GM18499 (cell line): Measurements from ENCODE around the gene KSR1.

Source experiments
- ATAC-seq: cut with Tn5 transposase; IDR thresholded peaks from one replicate; pipeline ENCODE4 v1.9.1; 2021; ENCODE audit warnings: moderate number of reproducible peaks; ENCODE audit not compliant: insufficient read depth, unreplicated experiment

Gene KSR1

DNA sequence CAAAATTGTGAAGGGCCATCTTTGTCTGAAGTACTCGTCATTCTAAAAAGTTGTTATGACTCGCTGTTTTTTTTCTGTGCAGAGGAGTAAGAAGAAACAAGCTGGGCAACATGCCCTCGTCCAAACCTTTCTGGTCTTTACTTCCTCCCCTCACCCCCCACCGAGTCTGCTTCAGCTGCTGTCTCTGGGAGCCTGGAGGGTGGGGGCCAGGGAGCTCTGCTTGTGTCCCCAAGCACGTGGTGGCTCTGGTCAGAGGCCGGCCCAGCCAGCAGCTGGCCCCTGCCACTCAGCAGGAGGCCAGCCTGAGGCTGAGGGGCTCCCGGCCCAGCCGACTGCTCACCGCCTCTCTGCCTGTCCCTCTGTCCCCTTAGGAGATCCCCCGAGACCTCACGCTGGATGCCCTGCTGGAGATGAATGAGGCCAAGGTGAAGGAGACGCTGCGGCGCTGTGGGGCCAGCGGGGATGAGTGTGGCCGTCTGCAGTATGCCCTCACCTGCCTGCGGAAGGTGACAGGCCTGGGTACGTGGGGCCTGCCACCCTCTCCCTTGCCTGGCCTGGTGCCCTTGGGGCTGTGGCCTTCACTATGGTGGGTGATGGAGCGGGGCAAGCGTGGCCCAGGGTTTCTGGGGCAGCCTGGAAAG is 121.0 kb downstream of the KSR1 start:
- no peak for ATAC-seq

DNA sequence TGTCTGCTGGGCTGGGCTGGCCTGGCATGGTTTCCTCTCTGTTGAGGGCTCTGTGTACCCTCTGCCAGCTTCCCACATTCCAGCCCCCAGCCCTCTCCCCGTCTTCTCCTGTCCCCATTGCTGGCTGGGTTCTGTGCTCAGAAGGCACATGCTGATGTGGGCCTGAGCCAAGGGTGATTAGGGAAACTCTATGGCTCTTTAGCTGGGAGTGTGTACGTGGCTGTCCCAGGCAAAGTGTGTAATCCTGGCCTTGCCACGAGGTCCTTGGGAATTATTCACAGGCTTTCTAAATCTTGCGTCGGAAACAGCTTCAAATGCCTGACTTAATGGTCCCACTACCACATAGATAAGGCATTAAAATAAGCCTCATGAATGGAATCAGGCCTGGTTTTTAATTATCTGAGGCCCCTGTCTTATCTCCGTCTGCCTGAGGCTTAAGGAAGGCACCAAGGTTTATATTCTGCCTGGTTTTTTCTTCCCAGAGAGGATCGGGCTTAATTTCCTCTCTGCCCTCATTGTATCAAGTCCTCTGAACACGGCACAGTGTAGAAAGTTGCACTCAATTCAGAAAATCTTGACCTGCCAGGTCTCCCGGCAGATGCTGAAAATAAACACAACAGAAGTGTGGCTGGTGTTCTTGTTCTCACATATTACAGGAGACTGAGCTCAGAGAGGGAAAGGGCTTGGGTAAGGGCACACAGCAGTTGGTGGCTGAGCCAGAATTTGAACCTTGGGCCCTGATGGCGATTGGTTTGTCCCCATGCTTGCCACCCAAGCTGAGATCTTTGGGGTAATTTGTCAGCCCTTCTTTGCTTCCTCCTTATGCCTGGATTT is 121.9 kb downstream of the KSR1 start:
- ATAC-seq, result no peak

DNA sequence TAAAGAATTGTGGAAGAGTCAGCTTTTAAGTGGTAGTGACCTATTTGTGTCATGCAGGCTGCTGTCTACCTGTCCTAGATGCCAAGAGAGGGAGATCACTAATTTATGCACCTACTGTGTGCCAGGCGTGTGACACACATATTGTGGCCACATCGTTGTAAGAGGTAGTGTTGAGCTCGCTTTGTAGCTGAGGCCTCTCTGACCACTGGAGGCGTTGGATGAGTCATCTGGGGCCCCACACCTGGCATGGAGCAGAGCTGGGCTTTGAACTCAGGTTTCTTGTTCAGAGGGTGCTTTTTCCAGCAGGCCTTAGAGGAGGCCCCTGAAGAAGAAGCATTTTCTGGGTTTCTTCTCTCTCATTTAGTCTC is 122.5 kb downstream of the KSR1 start:
- ATAC-seq, result peak; percentile 71

DNA sequence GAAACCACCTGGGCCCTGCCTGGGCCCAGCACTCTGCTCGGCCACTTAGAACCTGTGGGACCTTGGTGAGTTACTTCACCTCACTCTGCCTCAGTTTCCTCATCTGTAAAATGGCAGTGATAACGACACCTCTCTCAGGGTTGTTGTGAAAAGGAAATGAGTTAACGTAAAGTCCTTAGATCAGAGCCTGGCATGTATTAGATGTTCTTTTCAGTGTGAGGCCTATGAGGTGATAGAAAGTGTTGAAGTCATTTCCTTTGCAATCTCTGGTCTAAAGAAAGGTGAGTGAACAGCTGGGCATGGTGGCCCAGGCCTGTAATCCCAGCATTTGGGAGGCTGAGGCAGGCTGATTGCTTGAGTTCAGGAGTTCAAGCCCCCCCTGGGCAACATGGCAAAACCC is 123.1 kb downstream of the KSR1 start:
- no peak for ATAC-seq

DNA sequence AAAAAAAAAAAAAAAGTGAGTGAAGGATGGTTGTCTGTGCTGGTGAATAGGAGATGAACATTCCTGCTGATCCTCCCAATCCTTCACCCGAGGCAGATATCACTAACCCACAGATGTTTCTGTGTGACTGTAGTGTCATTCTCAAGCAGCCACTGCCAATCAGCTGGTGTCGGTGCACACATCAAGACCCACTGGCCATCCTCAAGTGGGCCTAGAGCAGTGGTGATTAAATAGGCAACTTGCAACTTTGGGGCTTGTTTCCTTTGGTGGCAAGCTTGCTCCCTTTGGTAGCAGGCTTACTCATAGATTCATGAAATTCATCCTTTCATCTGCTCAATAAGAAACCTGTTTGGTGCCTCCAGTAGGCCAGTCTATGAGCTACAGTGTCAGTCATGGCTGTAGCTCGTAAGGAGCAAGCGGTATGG is 123.7 kb downstream of the KSR1 start:
- no peak for ATAC-seq

DNA sequence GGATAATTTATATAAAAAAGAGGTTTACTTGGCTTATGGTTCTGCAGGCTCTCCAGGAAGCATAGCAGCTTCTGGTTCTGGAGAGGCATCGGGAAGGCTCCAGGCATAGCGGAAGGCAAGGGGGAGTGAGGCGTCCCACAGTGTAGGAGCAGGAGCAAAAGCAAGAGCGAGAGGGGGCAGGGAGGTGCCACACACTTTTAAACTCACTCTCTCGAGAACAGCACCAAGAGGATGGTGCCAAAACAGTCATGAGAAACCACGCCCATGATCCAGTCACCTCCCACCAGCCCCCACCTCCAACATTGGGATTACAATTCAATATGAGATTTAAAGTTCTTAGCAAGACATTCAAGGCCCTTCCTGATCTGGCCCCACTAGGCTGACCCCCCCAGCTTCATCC is 124.8 kb downstream of the KSR1 start:
- ATAC-seq, result no peak

DNA sequence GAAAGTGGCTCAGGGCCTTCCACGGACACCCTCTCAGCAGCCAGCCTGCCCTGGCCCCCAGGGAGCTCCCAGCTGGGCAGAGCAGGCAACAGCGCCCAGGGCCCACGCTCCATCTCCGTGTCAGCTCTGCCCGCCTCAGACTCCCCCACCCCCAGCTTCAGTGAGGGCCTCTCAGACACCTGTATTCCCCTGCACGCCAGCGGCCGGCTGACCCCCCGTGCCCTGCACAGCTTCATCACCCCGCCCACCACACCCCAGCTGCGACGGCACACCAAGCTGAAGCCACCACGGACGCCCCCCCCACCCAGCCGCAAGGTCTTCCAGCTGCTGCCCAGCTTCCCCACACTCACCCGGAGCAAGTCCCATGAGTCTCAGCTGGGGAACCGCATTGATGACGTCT is 126.4 kb downstream of the KSR1 start:
- no peak for ATAC-seq

DNA sequence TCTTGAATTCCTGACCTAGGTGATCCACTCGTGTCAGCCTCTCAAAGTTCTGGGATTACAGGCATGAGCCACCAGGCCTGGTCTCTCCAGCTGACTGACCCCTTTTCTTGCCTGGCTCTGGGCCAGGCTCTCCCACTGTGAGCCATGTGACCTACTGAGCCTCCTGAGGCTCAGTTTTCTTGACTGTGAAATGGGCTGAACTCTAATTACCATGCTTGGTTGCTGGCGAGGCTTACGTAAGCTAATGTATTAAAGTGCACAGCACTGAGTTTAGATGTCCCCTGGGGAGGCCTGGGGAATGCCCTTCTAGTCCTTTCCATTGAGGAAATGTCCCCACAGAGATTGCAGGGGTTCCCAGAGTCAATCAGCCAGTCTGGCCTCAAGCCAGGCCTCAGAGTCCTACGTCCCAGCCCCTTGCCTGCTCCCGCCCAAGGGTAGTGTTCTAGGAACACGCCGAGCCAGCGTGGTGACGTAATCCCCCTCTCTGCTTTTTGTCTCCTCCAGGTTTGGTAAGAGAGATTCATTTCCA is 129.0 kb downstream of the KSR1 start:
- no peak for ATAC-seq

DNA sequence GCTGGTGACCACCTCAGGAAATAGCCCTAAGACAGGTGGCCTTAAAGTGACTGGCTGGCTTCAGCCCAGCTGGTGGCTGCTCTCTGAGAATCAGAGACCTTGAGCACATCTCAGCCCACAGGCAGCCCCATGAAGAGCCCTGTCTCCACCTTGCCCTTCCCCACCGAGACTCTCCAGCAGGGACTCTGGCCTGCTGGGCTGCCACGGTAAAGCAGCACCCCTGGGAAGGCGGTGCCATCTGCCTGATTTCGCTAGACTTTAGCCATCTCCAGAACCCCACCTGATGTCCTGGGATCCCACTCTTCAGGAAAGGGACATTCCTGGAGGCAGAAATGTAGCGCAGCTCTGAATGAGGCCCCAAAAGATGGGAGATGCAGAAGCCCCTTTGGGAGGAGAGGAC is 129.5 kb downstream of the KSR1 start:
- ATAC-seq, result no peak

DNA sequence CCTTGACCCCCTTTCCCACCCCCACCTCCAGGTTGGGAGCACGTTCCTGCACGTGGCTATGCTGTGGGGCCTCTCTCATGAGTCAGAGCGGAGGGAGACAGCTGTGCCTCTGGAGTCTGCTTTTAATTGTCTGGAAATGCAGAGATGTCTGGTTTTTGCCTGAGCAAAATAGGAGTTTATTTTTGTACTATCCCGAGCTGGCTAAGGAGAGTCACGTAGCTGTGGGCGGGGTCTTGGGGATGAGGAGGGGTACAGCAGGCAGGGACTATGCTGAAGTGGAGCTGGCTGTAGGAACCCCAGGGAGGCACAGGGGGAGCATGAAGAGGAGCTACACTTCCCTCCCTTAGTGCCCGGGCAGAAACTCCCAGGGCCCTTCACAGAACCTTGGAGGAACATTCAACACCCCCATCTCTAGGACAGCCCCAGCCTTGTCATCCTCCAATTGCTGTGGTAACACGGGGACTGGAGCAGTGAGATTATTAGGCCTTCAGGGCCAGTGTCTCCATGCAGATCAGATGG is 130.0 kb downstream of the KSR1 start:
- ATAC-seq, result no peak

DNA sequence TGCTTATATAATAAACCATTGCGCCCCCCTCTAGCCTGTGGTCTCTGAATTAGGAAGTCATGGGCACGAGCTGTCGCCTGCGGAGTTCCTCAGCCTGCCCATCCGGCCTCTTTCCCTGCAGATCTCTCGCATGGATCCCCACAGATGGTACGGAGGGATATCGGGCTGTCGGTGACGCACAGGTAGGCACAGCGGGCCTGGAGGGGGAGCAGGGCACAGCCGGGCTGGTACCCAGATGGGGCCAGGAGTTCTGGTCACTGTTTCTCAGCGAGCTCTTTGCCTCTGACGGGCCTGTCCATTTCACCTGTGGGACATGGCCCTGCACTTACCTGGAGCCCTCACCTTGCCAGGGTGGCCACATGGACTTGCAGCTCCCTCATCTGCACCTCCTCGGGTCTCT is 132.1 kb downstream of the KSR1 start:
- no peak for ATAC-seq

DNA sequence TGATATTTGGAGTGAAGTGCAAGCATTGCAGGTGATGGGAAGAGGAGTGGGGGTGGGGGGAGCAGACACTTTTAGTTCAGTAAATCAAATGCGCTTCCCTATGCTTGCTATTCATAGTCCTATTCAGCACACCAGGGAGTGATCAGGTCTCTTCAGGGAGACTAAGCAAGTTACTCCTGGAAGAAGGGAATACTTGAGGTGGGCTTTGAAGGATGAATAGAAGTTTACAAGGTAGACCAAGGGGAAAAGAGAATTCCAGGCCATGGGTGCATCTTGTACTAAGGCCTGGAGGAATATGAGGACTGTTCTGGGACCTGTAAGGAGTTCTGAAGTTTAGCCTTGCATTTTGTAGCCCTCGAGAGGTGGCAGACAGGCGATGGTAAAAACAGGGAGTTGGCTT is 134.6 kb downstream of the KSR1 start:
- no peak for ATAC-seq

DNA sequence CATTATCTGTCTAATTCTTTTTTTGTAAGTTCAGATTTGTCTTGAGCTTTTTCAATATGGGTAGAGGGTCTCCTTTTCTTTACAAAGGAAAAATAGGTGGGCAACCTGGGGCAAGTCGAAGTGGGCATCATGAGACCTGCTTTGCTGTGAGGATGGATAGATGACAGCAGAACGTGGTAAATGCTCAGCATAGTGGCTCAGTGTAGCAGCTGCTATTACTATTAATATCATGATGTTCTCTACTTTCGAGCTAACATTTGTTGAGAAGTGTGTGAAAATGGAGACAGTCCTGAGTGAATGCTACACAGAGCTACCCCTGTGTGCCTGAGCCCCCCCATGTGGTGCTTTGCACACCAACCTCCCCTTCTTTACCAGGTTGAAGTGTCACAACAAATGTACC is 135.7 kb downstream of the KSR1 start:
- no peak for ATAC-seq

DNA sequence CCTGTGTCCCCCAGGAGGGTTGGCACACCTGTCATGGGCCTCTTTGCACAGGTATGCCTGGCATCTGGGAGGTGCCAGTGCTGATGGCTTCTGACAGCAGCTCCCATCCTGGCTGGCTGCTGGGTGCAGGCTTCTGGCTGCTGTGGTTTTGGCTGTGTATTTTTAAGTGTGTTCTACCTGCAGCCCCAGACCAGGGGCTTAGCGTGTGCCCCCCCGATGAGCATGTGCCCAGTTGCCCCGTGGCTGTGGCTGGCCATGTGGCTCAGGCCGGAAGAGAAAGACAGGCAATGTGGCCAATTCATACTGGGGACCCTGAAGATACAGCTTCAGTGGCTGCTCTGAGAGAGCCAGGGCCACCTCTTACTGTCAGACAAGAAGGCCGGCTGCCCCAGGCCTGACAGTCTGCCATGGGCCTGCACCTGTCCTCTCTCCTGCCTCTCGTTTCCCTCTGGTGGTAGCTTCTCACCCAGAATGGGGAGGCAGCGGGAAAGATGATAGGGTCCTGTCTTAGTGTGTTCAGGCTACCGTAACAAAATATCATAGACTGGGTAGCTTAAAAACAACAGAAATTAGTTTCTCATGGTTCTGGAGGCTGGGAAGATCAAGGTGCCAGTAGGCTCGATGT is 137.1 kb downstream of the KSR1 start:
- no peak for ATAC-seq

DNA sequence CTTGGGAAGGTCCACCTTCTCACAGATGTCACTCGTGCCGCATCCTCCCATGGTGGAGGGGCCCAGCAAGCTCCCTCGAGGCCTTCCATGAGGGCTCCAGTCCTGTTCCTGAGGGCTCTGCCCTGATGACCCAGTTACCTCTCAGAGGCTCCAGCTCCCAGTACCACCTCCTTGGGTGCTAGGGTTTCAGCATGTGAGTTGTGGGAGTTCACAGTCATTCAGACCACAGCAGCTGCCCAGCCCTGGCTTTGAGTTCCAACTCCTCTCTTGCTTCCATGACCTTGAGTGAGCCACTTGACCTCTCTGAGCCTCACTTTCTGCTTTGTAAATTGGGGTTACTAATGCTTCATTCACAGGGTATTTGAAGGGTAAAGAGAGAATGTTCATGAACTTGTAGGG is 137.6 kb downstream of the KSR1 start:
- no peak for ATAC-seq

DNA sequence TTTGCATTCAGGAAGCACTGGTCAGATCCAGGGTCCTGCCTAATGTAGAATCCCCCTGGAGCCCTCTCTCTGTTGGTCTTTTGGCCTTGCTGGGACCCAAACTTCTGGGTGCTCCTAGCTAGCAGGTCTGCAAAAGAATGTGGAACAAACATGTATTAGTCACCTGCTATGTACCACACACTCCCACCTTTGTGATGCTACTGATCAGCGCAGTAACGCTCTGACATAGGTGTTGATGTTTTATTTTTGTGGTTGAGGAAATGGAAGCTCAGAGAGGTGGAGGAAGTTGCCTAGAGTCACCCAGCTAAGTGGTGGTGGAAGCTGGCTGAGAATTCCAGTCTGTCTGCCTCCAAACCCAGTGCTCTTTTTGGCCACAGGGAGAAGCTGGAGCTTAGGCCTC is 139.0 kb downstream of the KSR1 start:
- ATAC-seq, result no peak

DNA sequence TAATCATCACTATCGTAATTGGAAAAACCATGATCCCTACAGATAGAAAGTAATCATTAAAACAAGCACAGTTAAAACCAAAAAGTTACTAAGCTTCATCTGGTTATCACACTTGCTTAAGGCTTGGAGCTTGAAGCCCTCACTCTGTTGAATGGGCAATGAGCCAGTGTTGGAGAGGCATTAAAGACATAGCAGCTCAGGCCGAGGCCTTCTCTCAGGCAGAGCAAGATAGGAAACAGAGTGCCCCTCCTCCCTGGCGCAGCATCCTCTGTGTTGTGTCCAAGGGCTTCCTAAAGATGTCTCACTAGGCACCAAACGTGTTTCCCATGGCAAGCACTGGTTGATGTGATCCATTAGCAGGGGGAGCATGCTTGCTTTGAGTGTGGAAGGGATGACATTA is 139.8 kb downstream of the KSR1 start:
- ATAC-seq, result no peak

DNA sequence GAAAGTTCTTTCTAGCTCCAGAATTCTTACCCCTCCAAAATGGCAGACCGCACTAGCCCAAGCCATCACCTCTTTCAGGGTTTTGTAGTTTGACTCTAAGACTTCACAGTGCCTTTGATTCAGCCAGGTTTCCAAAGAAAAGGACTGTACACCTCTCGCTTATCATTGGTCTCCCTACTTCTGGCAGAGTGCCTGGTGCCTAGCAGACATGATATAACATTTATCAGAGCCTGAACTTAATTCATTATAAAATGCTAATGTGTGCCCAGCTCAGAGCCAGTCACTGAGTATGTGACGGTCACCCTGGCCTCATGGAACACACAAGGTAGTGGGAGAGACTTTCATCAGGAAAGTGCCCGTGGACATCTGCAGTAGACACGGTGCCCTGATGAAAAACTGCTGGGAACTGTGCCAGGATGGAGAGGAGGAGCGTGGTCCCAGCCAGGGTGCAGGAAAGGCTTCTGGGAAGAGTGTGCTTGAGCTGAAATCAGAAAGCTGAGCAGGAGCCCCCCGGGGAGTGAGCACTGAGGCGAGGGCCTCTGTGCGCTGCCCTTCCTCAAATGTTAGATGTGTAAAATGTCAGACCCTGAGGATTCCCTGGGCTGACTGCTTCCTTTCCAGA is 140.4 kb downstream of the KSR1 start:
- no peak for ATAC-seq

DNA sequence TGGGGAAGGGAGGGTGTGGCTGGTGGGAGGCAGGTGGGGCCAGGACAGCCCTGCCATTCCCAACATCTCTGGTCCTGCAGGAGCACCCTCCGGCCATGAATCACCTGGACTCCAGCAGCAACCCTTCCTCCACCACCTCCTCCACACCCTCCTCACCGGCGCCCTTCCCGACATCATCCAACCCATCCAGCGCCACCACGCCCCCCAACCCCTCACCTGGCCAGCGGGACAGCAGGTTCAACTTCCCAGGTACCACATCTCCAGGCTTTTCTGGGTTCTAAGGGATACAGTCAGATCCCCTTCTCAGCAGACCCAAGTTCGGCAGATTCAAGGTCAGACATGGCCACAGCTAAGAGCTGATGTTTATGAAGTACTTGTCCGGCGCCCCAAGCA is 140.9 kb downstream of the KSR1 start:
- ATAC-seq, result no peak

DNA sequence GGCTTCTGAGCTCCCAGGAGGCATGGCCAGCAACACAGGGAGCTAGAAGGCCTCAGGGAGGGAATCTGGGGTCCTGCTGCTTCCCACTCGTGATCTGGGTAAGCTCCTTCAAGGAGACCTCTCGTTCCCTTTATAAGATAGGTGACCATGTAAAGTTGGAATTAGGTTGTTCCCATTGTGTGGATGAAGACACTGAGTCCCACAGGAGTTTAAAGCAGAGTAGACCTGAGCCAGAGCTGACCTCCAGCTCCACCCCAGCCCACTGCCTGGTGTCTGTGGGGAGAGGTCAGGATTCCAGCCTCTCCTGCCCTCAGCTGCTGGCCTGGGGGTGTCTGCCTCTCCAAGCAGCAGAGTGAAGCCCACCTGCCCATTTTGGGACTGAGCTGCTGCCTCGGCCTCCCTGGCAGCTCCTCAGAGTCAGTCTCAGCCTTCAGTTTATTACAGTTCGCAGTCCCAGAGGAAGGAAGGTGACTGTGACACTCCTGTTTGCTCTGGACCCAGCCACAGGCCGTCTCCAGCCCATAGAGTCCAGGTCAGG is 141.6 kb downstream of the KSR1 start:
- ATAC-seq, result no peak
